Measurements from ENCODE around the gene IFT25.

IFT25 gene

DNA sequence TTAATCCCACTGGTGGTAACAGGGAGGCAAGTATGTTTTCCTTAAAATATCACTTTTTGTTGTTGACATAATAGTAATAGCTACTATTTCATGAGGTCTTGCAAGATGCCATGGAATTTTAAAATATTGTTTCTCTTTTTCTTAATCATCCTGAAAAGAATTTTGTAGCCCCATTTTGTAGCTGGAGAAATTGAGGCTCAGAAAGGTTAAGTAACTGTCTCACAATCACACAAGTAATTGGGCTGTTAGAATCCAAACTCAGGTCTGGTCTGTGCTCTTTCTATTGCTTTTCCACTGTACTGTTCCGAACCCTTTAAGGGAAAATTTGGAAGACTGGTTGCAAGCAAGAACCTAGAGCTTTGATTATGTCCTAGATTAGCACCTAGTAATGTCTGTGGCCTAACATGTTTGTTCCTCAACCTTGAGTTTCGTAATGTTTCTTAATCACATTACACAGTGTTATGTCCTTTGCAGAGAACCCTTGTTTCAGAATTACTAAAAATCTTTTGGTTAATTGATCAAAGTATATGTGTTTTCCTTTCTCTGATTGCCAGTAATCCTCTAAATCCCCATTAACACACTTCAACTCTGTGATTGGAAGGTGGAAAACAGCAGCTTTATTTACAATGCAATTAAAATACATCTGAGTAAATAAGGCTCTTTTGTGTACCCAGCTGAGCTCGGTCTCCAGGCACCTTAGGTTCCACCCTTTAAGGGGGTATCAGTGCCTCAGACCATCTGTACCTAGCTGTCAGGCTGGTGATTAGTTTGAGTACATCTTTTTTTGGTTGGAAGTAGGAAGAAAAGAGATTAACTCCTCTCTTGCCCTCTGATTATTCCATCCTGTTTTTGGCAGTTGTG is 11.0 kb upstream of the IFT25 start:
- DNase-seq, result no peak

DNA sequence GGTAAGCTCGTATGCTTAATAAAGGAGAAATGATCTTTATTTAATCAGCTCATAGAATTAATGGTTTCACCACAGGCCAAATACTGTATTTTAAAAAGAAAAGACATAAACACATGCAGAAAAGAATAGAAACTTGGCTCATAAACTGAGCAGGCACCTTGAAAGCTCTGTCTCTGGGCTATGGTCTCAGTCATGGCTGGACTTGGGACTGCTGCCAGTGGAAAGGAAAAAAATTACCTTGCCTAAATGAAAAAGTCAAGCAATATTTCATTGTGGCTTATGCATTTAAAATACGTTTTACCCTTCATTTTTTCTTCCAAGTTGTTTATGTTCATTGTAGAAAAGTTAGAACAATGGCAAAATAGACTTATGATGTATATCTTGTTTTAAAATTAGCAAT is 8.6 kb upstream of the IFT25 start:
- DNase-seq, result no peak

DNA sequence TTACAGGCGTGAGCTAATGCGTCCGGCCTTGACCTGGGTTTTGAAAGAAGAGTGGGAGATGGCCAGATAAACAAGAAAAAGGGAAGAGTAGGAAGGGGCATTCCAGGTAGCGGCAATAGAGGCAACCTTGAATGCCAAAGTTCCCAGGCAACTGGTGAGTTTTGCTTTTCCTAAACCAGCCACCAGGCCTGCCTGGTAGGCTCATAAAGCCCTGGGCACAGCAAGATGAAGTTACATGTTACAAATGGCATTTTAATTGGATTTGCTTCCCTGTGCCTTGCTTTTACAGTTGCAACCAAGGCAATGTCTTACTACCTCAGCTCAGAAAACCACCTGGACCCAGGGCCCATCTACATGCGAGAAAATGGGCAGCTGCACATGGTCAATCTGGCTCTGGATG is 6.2 kb upstream of the IFT25 start:
- DNase-seq, result no peak

DNA sequence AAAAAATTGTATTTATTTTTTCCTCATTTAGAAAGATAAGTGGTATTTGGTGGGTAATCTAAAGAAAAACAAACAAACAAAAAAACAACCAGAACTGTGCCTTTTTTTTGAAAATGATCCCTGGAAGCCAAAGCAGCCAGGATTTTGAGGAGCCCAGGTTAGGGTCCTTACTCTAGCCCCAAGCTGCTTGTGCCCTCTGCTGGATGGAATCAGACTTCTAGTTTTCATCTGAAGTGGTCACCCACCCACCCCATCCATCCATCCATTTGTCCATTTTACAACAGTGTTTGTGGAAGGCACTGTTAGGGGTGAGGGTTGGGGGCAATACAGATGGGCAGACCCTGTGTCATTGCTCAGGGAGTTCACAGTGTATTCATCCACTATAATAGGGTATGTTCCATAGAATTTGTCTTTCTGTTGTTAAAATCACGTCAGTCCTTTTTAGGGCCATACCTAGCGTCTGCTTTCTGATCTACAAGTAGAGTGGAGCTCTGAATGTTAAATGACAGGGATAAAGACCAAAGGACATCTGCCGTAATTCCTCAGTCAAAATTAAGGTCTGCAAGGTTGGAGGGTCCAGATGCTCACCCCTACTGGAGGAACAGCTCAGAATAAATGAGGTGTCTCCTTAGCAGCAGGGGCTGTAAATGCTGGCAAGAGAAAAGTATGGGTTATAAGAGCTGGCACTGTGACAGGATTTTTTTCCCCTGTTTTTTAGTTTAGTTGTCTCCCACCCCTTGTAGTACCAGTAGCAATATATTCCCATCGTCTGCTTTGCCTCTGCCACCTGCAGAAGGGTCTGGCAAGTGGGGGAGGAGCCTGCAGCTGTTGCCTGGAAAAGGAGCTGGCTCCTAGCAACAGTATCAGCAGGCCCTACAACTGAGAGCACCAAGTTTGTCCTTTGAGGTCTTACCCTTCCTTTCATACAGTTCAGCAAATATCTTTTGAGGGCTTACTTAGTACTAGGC is 3.8 kb upstream of the IFT25 start:
- DNase-seq, result no peak

DNA sequence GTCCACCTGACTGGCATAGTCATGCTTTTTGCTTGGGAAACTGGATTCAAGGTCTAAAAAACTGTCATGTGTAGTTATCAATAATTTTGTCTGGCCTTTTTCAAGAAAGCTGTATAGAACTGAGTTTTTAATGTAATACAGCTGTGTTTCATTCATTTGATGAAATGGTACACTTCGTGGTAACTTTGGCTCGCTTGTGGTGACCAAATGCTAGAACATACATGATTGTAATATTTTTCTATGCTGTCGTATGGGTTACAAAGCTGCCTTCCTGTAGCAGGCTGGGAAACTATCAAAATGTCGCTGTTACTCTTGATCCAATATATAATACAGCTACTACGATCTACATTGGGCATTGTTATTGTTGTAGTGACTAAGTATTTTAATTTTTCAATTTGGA is 2.8 kb upstream of the IFT25 start:
- DNase-seq, result no peak

DNA sequence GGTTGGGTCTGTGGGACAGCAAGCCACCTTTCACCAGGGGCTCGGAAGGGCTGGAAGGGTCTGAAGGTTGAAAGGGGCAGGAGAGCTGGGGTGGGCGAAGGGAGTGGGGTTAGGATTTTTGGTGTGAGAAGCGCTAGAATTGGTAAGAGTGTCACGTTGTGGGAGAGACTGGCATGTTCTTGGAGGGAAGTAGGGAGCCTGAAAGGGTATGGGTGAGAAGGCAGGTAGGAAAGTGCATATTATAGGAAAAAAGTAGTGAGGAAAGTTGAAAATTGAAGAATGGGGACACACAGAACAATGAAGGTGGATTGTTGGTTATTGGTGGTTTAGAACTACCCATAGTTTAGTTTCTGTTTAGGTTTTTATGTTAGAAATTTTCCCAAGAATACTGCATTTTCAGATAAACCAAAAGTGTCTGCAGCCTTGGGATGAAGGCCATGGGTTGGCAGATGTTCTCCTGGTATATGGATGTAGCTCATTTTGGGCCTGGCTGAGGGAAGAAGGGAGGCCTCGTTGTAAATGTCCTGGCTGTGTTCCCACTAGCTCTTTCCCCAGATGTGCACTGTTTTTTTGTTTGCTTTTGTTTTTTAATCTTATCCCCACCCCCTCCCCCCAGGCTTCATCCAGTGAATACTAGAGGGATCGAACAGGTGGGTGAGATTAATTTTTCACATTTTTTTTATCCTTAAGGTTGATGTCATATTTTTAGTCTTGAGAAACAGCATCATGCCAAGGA is 1.8 kb upstream of the IFT25 start:
- DNase-seq, result no peak

DNA sequence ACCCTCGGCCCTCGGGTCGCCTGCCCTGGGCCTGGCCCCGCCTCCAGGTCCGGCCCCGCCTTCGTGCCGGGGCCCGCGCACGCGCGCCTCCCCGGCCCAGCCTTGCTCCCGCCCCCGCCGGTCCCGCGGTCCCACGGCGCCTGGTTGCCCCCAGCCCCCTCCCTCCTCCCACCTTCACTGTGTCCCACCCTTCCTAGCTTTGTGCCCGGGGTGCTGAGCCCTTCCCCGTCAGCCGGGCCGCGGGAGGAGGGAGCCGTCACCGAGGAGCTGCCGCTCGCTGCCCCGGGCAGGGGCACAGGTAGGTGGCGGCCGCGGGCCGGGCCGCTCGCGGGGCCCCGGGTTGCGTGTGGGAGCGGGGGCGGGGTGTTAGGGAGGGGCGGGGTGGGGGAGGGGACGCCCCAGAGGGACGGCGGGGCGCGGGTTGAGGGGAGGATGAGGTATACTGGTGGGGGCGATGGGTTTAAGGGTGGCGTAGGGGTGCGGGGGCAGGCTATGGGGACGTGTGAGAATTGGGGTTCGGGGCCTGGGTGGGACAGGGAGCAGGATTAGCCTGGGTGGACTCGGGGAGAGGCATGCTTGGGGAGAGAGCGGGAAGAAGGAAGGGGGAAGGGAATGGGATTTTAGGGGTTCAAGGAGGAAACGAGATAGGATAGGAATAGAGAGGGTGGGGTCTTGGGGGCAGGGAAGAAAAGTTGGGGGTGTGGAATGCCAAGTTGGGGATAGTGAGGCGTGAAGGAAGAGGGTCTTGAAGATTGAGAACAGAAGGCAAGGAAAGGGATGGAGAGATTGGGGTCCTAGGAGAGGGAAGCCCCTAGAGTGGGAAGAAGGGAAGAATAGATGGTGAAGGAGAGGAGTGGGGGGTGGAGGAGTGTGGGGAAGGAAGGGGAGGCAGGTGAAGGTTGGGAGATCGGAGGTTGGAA is 1.0 kb upstream of the IFT25 start, which contains the start of gene LRRC42:
LRRC42 (plus strand) TSS at position 99 of the 920 bp plus-strand sequence. CDS start 5,650 bp downstream, outside the sequence.
- DNase-seq, result no peak

DNA sequence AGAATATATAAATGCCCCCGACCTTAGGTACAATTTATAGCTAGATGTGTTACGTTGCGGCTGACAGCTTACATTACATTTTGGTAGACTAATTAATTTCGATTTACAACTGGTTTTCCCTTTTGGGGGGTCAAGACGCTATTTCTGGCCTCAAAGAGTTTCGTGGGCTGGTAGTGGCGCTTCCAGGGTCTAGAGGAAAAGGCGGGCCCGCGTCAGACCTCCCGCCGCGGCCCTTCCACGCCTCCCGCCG is 391 bp downstream of the IFT25 start:
- no peak for DNase-seq

DNA sequence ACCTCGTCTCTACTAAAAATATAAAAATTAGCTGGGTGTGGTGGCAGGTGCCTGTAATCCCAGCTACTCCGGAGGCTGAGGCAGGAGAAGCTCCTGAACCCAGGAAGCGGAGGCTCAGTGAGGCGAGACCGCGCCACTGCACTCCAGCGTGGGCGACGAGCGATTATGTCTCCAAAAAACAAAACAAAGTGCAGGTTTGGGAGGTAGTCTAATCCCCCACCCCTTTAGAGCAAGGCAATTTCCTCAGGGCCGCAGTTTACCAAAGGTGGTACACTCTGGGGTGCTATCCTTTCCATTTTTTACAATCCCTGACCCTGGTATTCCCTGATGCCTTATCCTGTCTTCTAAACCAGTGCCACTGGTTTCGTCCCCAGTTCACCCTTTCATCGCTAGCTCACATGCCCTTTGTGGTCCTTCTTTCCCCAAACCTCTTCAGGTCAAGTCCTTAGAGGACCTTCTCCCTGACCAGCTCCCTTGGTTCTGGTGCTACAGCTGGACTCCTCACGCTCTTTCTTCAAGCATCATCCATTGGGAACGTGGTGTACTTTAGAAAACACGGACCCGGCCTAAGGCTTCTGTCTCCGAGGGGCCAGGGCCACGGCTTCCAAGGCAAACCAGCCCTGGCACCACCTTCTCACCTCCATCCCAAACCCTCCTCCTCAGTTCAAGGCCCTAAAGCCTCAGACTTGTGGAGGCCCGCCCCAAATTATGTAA is 873 bp downstream of the IFT25 start:
- no peak for DNase-seq

DNA sequence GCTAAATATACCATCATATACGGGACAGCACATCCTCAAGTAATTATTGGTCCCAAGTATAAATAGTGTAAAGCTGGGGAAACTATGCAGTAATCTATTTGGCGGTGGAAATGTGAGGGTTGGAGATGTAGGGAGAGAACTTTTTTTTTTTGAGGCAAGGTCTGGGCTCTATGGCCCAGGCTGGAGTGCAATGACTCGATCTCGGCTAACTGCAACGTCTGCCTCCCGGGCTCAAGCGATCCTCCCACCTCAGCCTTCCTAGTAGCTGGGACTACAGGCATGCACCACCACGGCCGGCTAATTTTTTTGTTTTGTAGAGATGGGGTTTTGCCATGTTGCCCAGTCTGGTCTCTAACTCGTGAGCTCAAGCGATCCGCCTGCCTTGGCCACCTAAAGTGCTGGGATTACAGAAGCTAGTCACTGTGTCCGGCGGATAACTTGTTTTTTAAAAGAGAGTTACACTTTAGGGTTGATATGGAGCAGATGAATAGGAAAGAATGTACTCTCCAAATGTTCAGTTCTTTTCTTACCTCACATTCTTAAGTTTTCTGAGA is 1.9 kb downstream of the IFT25 start:
- no peak for DNase-seq

DNA sequence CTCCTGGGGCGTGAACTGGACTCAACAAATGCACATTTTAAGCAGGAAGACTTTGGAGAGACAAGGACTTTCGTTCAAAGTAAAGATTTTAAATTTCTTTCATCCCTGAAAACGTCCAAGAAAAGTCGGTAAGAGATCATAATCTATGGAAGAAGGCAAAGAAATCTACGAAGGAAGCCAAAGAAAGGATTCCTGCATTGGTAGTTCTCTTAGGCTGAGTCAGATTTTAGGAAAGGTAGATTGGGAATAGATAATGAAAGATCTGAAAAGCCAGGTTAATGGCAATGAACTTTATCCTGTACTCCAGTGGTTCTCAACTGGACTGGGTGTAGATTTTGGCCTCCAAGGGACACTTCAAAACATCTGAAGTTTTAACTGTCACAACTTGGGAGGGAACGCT is 2.4 kb downstream of the IFT25 start:
- DNase-seq, result no peak

DNA sequence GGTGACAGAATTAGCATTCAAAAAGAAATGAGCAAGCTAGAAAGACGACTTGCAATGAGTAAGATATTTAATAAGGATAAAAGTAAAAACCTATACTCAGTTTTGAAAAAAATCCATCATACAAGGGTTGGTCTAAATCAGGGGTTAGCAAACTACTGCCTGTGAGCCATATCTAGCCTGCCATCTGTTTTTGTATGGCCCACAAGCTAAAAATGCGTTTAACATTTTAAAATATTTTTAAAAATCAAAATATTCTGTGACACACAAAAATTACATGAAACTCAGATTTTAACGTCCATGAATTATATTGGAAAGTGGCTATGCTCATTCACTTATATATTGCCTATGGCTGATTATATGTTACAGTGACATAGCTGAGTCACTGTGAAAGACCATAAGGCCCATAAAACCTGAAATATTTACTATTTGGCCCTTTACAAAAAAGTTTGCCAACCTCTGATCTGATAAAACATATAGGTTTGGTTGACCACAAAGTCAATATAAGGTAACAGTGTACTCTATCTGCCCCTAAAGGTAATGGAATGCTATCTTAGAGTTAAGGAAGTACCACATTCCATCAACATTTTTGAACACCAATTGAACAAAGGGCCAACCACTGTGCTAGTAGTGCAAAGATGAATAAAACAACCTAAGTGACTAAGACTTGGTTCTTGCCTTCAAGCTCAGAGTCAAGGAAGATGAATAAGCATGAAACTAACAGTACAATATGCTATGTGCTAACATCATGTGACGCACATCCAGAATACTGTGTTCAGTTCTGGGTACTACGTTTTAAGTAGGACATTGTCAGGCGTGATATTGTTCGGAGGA is 3.2 kb downstream of the IFT25 start:
- no peak for DNase-seq

DNA sequence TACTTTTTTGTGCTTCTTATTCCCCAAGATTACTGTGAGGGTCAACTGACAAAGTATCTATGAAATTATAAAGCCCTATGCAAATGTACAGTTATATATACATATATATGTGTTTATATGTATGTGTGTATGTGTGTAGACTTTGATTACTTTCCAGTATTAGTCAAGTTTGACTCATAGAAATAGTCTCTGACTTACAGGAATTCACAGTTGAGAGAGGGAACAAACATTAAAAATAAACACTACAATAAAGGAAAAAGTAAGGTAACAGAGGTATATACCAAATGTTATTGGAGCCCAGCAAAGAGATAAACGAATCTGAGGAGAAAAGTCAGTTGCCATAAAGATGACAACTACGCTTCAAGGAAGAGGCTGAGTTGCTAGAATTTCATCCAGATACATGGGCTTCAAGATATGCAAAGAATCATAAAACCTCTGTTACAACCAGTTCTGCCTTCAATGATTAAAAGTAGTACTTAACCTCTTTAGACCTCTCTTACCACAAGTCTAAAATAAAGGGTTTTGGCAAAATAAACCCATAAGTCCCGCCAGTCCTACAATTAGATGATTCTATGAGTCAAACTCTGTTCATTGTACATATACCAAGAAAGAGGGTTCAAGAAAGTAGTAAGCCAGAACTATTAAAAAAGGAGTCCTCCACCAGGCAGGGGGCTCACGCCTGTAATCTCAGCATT is 7.2 kb downstream of the IFT25 start:
- no peak for DNase-seq

DNA sequence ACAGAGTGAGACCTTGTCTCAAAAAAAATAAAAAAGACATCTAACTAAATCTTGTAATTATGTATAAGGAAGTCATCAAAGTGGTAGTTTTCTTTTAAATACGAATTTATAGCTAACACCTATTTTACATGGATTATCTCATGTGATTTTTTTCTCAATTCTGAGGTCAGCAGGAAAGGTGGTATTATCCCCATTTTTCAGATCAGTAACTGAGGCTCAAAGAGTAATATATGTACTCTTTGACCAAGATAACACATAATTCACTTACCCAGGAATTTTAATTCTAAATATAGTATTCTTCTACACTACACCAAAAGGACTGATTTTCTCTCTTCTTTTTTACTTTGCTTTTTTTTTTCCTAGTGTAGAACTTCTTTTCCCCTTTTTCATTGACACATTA is 9.1 kb downstream of the IFT25 start:
- DNase-seq, result no peak

DNA sequence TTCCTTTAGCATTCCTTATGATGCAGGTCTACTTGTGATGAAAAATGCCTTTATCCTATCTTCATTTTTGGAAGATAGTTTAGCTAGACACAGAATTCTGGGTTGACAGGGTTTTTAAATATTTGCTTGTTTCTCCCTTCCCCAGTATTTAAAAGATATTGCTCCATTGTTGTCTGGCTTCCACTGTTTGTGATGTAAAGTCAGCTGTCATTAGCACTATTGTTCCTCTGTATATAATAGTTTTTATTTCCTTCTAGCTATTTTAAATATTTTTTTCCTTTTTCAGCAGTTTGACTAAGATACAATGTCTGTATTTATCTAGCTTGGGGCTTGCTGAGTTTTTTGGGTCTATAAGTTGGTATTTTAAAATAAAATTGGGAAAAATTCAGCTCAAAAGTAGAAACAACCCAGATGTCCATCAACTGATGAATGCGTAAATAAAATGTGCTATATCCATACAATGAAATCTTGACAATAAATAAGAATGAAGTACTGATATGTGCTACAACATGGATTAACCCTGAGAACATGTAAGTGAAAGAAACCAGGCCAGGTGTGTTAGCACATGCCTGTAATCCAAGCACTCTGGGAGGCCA is 11.2 kb downstream of the IFT25 start:
- DNase-seq, result no peak

DNA sequence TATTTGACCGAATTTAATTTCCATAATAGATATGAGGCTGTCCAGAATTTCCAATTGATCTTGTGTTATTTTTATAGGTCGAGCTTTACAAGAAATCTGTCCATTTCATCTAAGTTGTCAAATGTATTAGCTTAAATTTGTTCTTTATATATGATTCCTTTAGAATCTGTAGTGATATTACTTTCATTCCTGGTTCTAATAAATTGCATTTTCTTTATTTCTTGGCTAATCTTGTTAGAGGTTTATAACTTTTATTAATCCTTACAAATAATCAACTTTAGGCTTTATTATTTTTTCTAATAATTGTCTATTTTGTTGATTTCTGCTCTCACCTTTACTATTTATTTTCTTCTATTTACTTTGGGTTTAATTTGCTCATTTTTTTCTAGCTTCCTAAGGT is 14.0 kb downstream of the IFT25 start:
- DNase-seq, result no peak

DNA sequence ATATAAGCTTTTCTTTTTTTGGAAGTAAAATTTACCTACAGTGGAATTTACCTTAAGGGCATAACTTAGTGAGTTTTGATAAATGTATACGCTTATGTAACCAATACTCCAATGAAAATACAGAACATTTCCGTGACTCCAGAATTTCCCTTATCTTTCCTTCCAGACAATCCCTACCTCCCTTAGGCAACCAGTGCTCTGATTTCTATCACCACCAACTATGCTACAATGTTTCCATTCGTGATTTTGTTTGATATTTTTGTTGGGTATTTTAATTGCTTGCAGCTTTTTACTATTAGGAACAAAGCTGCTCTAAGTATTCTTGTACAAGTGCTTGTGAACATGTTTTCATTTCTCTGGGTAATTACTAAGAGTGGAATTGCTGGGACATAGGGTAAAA is 14.6 kb downstream of the IFT25 start:
- no peak for DNase-seq

DNA sequence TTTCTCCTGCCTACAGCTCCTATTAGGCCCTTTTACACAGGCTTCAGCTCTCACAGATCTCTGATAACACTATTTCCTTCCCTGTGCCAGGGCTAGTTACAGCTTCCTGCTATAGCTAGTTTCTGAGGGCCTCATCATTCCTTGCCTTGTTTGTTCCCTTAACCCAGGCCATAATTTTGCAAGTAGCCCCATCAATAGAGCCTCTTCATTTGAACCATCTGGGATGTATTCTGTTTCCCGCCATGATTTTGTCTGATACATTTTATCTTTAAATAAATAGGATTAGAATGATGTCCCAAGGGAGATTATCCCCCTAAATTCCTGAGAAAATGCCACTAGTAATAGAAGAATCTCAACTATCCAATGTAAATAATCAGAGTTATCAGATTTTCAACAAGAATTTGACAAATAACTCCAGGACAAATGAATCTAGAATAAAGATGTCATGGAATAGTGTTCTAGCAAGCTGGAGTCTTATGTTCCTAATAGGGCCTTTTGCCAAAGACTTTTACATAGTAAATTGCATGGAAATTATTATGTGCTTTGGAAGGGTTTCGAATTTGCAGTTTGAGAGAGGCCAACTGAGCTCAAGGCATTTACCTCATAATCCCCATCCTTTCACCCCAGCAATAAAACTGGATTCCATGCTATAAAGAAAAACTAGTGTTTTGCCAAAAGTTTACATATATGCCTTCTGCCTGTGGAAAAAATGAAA is 16.1 kb downstream of the IFT25 start:
- no peak for DNase-seq
